GM12878 (cell line): ENCODE results near the gene PITPNC1. TPM values are rescaled to one million over a fixed set of nuclear protein-coding genes. Genes with fewer than 3 reads are reported as not detected.

ENCODE experiments used
- ATAC-seq: fragments of 200-7000 bp; cut with Tn5 transposase; 3 replicates; pipeline ENCODE4 v1.9.1; 2020; ENCODE audit warnings: mild to moderate bottlenecking, moderate library complexity
- BruUV-seq: library from RNA; stranded (reverse); fragments of 400-500 nt; replicated peaks from 2 replicates; lab custom pipeline; 2021; lab: Mats Ljungman, UMichigan
- CTCF ChIA-PET: fragments of 300-600 bp; sonication (Branson Sonifier 250); formaldehyde crosslinking; extraction: SDS; loops from one replicate; lab custom pipeline; 2021; ENCODE audit warnings: inconsistent platforms; lab: Yijun Ruan, JAX
- POLR2A ChIA-PET: fragments of 350-600 bp; formaldehyde crosslinking; extraction: SDS; loops from one replicate; lab custom pipeline; 2021; ENCODE audit warnings: inconsistent platforms; lab: Charles Lee
- RAD21 ChIA-PET: fragments of 300-600 bp; sonication (Branson Sonifier 250); formaldehyde crosslinking; loops from one replicate; lab custom pipeline; 2023; ENCODE audit warnings: antibody characterized with exemption; ENCODE audit not compliant: unreplicated experiment; lab: Charles Lee
- SMC1A ChIA-PET: fragments of 300-600 bp; sonication (Branson Sonifier 250); formaldehyde crosslinking; loops from one replicate; lab custom pipeline; 2023; ENCODE audit not compliant: unreplicated experiment, uncharacterized antibody; lab: Charles Lee
- DNase-seq: peaks from one replicate; pipeline ENCODE4 v3.0.0-alpha.2; 2011; ENCODE audit warnings: low read depth, low spot score
- FAIRE-seq: peaks from 3 replicates; lab custom pipeline; 2011; peaks lifted over from hg19 to GRCh38; lab: Jason Lieb, UNC
- H2AFZ ChIP-seq: 2 replicates; pipeline ENCODE4 v1.6.0; 2011; ENCODE audit warnings: low read depth, low read length, control low read depth; ENCODE audit not compliant: control insufficient read depth
- H3K27ac ChIP-seq: 2 replicates; pipeline ENCODE4 v1.5.1; 2011; ENCODE audit warnings: control low read depth; ENCODE audit not compliant: control insufficient read depth, insufficient read depth
- H3K27me3 ChIP-seq, 2 experiments: replicated peaks in 1 of 2; 2 replicates each; pipeline versions ENCODE4 v1.6.0 to v1.6.1; 2011; ENCODE audit warnings: low read length in 1 of 2; ENCODE audit not compliant: control insufficient read depth in 2 of 2, insufficient read depth in 2 of 2
- H3K36me3 ChIP-seq, 2 experiments: 2 replicates each; pipeline ENCODE4 v1.5.1; 2011; ENCODE audit warnings: low read length in 1 of 2; ENCODE audit not compliant: control insufficient read depth in 2 of 2, insufficient read depth in 2 of 2
- H3K4me1 ChIP-seq: 2 replicates; pipeline ENCODE4 v1.6.1; 2011; ENCODE audit warnings: mild to moderate bottlenecking, low read length, moderate library complexity, mixed read lengths; ENCODE audit not compliant: control insufficient read depth, insufficient read depth
- H3K4me2 ChIP-seq: 2 replicates; pipeline ENCODE4 v1.6.0; 2011; ENCODE audit warnings: control low read depth; ENCODE audit not compliant: control insufficient read depth, insufficient read depth
- H3K4me3 ChIP-seq: fragments of 200-600 bp; sonication (generic); 2 replicates; pipeline ENCODE4 v1.5.1; 2016
- H3K79me2 ChIP-seq: 2 replicates; pipeline ENCODE4 v1.6.0; 2011; ENCODE audit warnings: low read length; ENCODE audit not compliant: control insufficient read depth, insufficient read depth
- H3K9ac ChIP-seq: 2 replicates; pipeline ENCODE4 v1.8.0; 2011; ENCODE audit warnings: low read length, control low read depth, mixed read lengths; ENCODE audit not compliant: control insufficient read depth, insufficient read depth
- H3K9me3 ChIP-seq: replicated peaks from 3 replicates; pipeline ENCODE4 v1.5.1; 2011; ENCODE audit warnings: mild to moderate bottlenecking, low read length; ENCODE audit not compliant: control insufficient read depth, insufficient read depth
- H4K20me1 ChIP-seq: 2 replicates; pipeline ENCODE4 v1.6.0; 2011; ENCODE audit not compliant: control insufficient read depth, insufficient read depth
- FOXM1 ChIP-seq: IDR thresholded peaks from 2 replicates; pipeline ENCODE4 v1.6.1; 2012; ENCODE audit warnings: low read depth, mild to moderate bottlenecking, inconsistent platforms, low read length, moderate library complexity
- NR2C1 ChIP-seq: fragments of 450-650 bp; IDR thresholded peaks from 2 replicates; pipeline ENCODE4 v1.6.1; 2017; ENCODE audit warnings: antibody characterized with exemption, mild to moderate bottlenecking, moderate library complexity
- SUPT20H ChIP-seq: IDR thresholded peaks from 2 replicates; pipeline ENCODE4 v1.6.1; 2011; ENCODE audit warnings: low read depth, mild to moderate bottlenecking, low read length, moderate library complexity, borderline replicate concordance; ENCODE audit not compliant: control insufficient read depth
- ZNF217 ChIP-seq: fragments of 450-650 bp; IDR thresholded peaks from 2 replicates; pipeline ENCODE4 v1.6.1; 2017; ENCODE audit warnings: antibody characterized with exemption, mild to moderate bottlenecking
- WGBS: methylation state at CpG from one replicate; pipeline ENCODE4 v1.1.6; 2016; ENCODE audit warnings: low lambda C conversion rate; ENCODE audit not compliant: insufficient replicate concordance, insufficient coverage; ENCODE audit errors: missing lambda C conversion rate; 5-methylcytosine and 5-hydroxymethylcytosine counted together
- in situ Hi-C: fragments of 300-500 bp; cut with MboI; formaldehyde crosslinking; loops from 9 replicates; pipeline ENCODE4 v1.14.3; 2018; ENCODE audit warnings: mixed read lengths
- intact Hi-C: fragments of 100-400 bp; cut with micrococcal nuclease; formaldehyde crosslinking; loops from one replicate; pipeline ENCODE4 v1.14.2; 2022; ENCODE audit not compliant: unreplicated experiment
- polyA plus RNA-seq, 11 experiments: library from polyadenylated mRNA; depleted of rRNA in 4 of 11; unstranded in 6 of 11; stranded (reverse) in 5 of 11; fragments of >200 nt; fragmentation: Nextera tagmentation in 4 of 11; fragmentation: Illumina TruSeq in 1 of 11; extraction: Ambion mirVana in 4 of 11; extraction: Trizol in 1 of 11; gene quantifications; 1 replicate in 1 of 11; 2 replicates in 10 of 11; pipeline versions ENCODE4 v1.2.1 to v1.2.3, GENCODE V29; 2011 to 2016; ENCODE audit warnings: inconsistent platforms in 2 of 11, missing spikeins in 2 of 11, low read depth in 1 of 11
- total RNA-seq, 4 experiments: library from RNA; depleted of rRNA in 3 of 4; stranded (reverse); fragments of >200 nt in 3 of 4; fragmentation: Illumina TruSeq in 1 of 4; extraction: Trizol in 1 of 4; gene quantifications; 2 replicates each; pipeline versions ENCODE4 v1.2.1 to v1.2.3, GENCODE V29; 2013 to 2021
- TF ChIP-seq, protein P1 (sequence below): IDR thresholded peaks from 2 replicates; pipeline ENCODE4 v1.6.1; 2012; ENCODE audit warnings: low read depth, low read length, improper control_type of control experiment
- TF ChIP-seq, protein P2 (sequence below): fragments of 450-650 bp; IDR thresholded peaks from 2 replicates; pipeline ENCODE4 v1.6.1; 2017; ENCODE audit warnings: antibody characterized with exemption, mild to moderate bottlenecking, moderate library complexity
- TF ChIP-seq, protein P3 (sequence below): fragments of 450-650 bp; IDR thresholded peaks from 2 replicates; pipeline ENCODE4 v1.6.1; 2016; ENCODE audit warnings: mild to moderate bottlenecking

PITPNC1 gene
- total and polyA plus RNA-seq, 10 of the 15 experiments (the other 5 are each of a cell fraction or from before 2014, with no cell fraction given): 12.2 to 62.4 (median 47.3) TPM

DNA sequence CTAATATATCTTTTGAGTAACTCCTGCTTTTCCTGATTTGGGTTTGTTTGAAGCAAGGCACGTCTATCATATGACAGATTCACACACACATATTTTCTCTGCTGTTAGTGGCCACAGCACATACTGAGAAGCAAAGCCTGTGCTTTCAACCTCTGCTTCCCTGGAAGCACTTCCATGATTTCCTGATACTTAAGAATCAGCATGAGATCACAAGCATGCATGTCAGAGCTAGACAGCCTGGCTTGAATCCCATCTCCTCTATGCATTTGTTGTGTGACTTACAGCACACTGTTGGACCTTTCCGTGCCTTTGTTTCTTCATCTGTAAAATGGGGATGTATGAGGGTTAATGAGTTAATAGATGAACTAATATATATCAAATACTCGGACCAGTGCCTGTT, 189.6 kb downstream of the PITPNC1 start:
- SMC1A ChIA-PET: interaction anchor here (0.6 to 14.9 kb wide), 2 partner anchors 26 to 81 kb away, joined by 3 to 156 read pairs; no protein-coding TSS in a partner anchor
- no peak for ATAC-seq
- H3K9ac ChIP-seq: no peak overlapping the region
- no peaks in the 10 kb centered on the region for H3K9me3 ChIP-seq
- H3K79me2 ChIP-seq: peaks cover 11% of the 10 kb centered on the region
- peaks cover 0 to 3% of the 10 kb centered on the region in 2 experiments; a peak in 2 of 4 replicates for H3K36me3 ChIP-seq
- POLR2A ChIA-PET: interaction anchor here (0.6 kb wide), 1 partner anchor 100 kb away, joined by 3 read pairs; no protein-coding TSS in a partner anchor
- H4K20me1 ChIP-seq: no peaks in the 10 kb centered on the region
- in situ Hi-C loops (no loop called here), intact Hi-C loops (no loop called here)
- H3K4me1 ChIP-seq: peaks cover 36% of the 10 kb centered on the region
- CTCF ChIA-PET: no interaction called here
- RAD21 ChIA-PET: no interaction called here
- H3K4me2 ChIP-seq: no peak overlapping the region
- no peak for TF ChIP-seq ZNF217
- no peak for TF ChIP-seq SUPT20H
- TF ChIP-seq, protein P1, sequence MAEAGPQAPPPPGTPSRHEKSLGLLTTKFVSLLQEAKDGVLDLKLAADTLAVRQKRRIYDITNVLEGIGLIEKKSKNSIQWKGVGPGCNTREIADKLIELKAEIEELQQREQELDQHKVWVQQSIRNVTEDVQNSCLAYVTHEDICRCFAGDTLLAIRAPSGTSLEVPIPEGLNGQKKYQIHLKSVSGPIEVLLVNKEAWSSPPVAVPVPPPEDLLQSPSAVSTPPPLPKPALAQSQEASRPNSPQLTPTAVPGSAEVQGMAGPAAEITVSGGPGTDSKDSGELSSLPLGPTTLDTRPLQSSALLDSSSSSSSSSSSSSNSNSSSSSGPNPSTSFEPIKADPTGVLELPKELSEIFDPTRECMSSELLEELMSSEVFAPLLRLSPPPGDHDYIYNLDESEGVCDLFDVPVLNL: no peak
- TF ChIP-seq, protein P2, sequence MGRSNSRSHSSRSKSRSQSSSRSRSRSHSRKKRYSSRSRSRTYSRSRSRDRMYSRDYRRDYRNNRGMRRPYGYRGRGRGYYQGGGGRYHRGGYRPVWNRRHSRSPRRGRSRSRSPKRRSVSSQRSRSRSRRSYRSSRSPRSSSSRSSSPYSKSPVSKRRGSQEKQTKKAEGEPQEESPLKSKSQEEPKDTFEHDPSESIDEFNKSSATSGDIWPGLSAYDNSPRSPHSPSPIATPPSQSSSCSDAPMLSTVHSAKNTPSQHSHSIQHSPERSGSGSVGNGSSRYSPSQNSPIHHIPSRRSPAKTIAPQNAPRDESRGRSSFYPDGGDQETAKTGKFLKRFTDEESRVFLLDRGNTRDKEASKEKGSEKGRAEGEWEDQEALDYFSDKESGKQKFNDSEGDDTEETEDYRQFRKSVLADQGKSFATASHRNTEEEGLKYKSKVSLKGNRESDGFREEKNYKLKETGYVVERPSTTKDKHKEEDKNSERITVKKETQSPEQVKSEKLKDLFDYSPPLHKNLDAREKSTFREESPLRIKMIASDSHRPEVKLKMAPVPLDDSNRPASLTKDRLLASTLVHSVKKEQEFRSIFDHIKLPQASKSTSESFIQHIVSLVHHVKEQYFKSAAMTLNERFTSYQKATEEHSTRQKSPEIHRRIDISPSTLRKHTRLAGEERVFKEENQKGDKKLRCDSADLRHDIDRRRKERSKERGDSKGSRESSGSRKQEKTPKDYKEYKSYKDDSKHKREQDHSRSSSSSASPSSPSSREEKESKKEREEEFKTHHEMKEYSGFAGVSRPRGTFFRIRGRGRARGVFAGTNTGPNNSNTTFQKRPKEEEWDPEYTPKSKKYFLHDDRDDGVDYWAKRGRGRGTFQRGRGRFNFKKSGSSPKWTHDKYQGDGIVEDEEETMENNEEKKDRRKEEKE: no peak
- no peak for TF ChIP-seq FOXM1
- no peak for TF ChIP-seq NR2C1
- TF ChIP-seq, protein P3, sequence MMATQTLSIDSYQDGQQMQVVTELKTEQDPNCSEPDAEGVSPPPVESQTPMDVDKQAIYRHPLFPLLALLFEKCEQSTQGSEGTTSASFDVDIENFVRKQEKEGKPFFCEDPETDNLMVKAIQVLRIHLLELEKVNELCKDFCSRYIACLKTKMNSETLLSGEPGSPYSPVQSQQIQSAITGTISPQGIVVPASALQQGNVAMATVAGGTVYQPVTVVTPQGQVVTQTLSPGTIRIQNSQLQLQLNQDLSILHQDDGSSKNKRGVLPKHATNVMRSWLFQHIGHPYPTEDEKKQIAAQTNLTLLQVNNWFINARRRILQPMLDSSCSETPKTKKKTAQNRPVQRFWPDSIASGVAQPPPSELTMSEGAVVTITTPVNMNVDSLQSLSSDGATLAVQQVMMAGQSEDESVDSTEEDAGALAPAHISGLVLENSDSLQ: no peak
- no peak overlapping the region for H3K27ac ChIP-seq
- no peaks in the 10 kb centered on the region for H3K27me3 ChIP-seq
- WGBS: 57% methylated on average over 3 of the region's 3 CpGs
- no peak overlapping the region for H2AFZ ChIP-seq
- no peak overlapping the region for H3K4me3 ChIP-seq
- no TSS peak for BruUV-seq
- no peak for DNase-seq
- FAIRE-seq: no peak
